ENCODE measurements around the gene TIGD4.

The TIGD4 gene

GRCh38 chr4:152817331-152817730 lies 37.8 kb upstream of the TIGD4 start:
- H3K4me3 ChIP-seq (ENCODE audit: low read depth, low read length) = no peak overlapping the region
- TF ChIP-seq CTCF (IDR thresholded peaks at IDR 0.05; ENCODE audit: low read depth, low read length) = no peak

- TF ChIP-seq CTCF (IDR thresholded peaks at IDR 0.05; ENCODE audit: low read depth, low read length) = no peak
- H3K4me3 ChIP-seq (ENCODE audit: low read depth, low read length) = no peak overlapping the region
These were observed 35.5 kb upstream of the TIGD4 start for GRCh38 chr4:152815078-152815477.

GRCh38 chr4:152810715-152811287 lies 31.3 kb upstream of the TIGD4 start:
- no peak overlapping the region for H3K4me3 ChIP-seq (ENCODE audit: low read depth, low read length)
- no peak for TF ChIP-seq CTCF (IDR thresholded peaks at IDR 0.05; ENCODE audit: low read depth, low read length)

GRCh38 chr4:152808670-152809069 lies 29.1 kb upstream of the TIGD4 start:
- no peak overlapping the region for H3K4me3 ChIP-seq (ENCODE audit: low read depth, low read length)
- TF ChIP-seq CTCF (IDR thresholded peaks at IDR 0.05; ENCODE audit: low read depth, low read length) = no peak

GRCh38 chr4:152807294-152807829 lies 27.8 kb upstream of the TIGD4 start:
- TF ChIP-seq CTCF (IDR thresholded peaks at IDR 0.05; ENCODE audit: low read depth, low read length) = no peak
- no peak overlapping the region for H3K4me3 ChIP-seq (ENCODE audit: low read depth, low read length)

GRCh38 chr4:152806501-152807125 lies 27.1 kb upstream of the TIGD4 start:
- H3K4me3 ChIP-seq (ENCODE audit: low read depth, low read length) = no peak overlapping the region
- TF ChIP-seq CTCF (IDR thresholded peaks at IDR 0.05; ENCODE audit: low read depth, low read length) = no peak

- no peak for TF ChIP-seq CTCF (IDR thresholded peaks at IDR 0.05; ENCODE audit: low read depth, low read length)
- H3K4me3 ChIP-seq (ENCODE audit: low read depth, low read length) = no peak overlapping the region
These were observed 26.3 kb upstream of the TIGD4 start for GRCh38 chr4:152805818-152806217.

All from WI38 (cell line).